PC-3 (cell line): Measurements from ENCODE around the gene PTPRN2.

Experiments
- CTCF ChIP-seq: fragments of 300-600 bp; sonication (generic); conservative IDR thresholded peaks from 2 replicates; pipeline ENCODE4 v1.5.1; 2017; ENCODE audit warnings: antibody characterized with exemption, low read depth, mild to moderate bottlenecking, low read length
- EZH2 ChIP-seq: fragments of 300-600 bp; sonication (generic); IDR thresholded peaks from one replicate; pipeline ENCODE4 v1.6.1; 2017; ENCODE audit warnings: antibody characterized with exemption, mild to moderate bottlenecking, low read length; ENCODE audit not compliant: unreplicated experiment
- EZH2phosphoT487 ChIP-seq: fragments of 300-600 bp; sonication (generic); IDR thresholded peaks from 2 replicates; pipeline ENCODE4 v1.6.1; 2018; ENCODE audit warnings: mild to moderate bottlenecking, antibody characterized with exemption, low read length, borderline replicate concordance

- no peak for TF ChIP-seq CTCF
- TF ChIP-seq EZH2: no peak
- TF ChIP-seq EZH2phosphoT487: no peak
Observed at GRCh38 chr7:157872447-157872846, 715.2 kb downstream of the PTPRN2 start.
